ENCODE measurements around the gene RNPC3. TPM values are rescaled to one million over a fixed set of nuclear protein-coding genes. Genes with fewer than 3 reads are reported as not detected.

The RNPC3 gene
- total and polyA plus RNA-seq, 9 of the 15 experiments (the other 6 are each of a cell fraction or from before 2014, with no cell fraction given): 5.4 to 31.4 (median 17.1) TPM

GRCh38 chr1:103497404-103497803, 28.1 kb upstream of the RNPC3 start:
- in situ Hi-C loops (cut with MboI) (no loop called here), intact Hi-C loops (cut with micrococcal nuclease) (no loop called here)
- DNase-seq (ENCODE audit: extremely low read depth in 1 of 4, low spot score in 3 of 4) (no peak), FAIRE-seq (no peak), ATAC-seq (no peak)
- Histone ChIP-seq H3K9me3 (replicated peaks; ENCODE audit: control insufficient read depth, insufficient read depth, low read depth, low read length) (no peaks in the 10 kb centered on the region), H3K79me2 (ENCODE audit: control insufficient read depth, insufficient read depth, low read length) (no peaks in the 10 kb centered on the region), H3K27me3 (ENCODE audit: control insufficient read depth in 2 of 2, insufficient read depth in 2 of 2, low read length in 2 of 2) (no peaks in the 10 kb centered on the region), H3K4me2 (ENCODE audit: insufficient read depth, low read length) (no peak overlapping the region), H4K20me1 (replicated peaks; ENCODE audit: control insufficient read depth, insufficient read depth, low read length) (no peaks in the 10 kb centered on the region), H3K4me3 (no peak overlapping the region), H2AFZ (ENCODE audit: low read depth, low read length) (no peak overlapping the region), H3K27ac (ENCODE audit: extremely low read depth, low read depth, low read length) (no peak overlapping the region), H3K9ac (ENCODE audit: insufficient read depth in 1 of 2, low read depth in 2 of 2, low read length in 2 of 2) (no peak overlapping the region), H3K9me1 (ENCODE audit: control insufficient read depth, insufficient read depth, low read length) (no peaks in the 10 kb centered on the region), H3K36me3 (ENCODE audit: control insufficient read depth, insufficient read depth, low read length) (no peaks in the 10 kb centered on the region), H3K4me1 (replicated peaks in 1 of 2; ENCODE audit: control insufficient read depth in 2 of 2, insufficient read depth in 2 of 2, low read length in 2 of 2) (no peaks in the 10 kb centered on the region)
- no TSS peak for BruUV-seq (replicated peaks)
- ChIA-PET CTCF (ENCODE audit: low intra/inter-chr PET ratio) (no interaction called here), POLR2A (no interaction called here)
- TF ChIP-seq HOXB6 (CRISPR knock-in tag; IDR thresholded peaks at IDR 0.05; ENCODE audit: borderline replicate concordance) (no peak), PRDM10 (IDR thresholded peaks at IDR 0.05; ENCODE audit: partially characterized antibody) (no peak), DEAF1 (CRISPR knock-in tag; IDR thresholded peaks at IDR 0.05) (no peak), ZNF431 (CRISPR knock-in tag; IDR thresholded peaks at IDR 0.05) (no peak), GABPA (tag; conservative IDR thresholded peaks at IDR 0.05; ENCODE audit: low read depth) (no peak), ZNF780A (CRISPR knock-in tag; IDR thresholded peaks at IDR 0.05) (no peak), RBBP5 (IDR thresholded peaks at IDR 0.05; ENCODE audit: borderline replicate concordance, insufficient read depth, low read length, poor library complexity, severe bottlenecking) (no peak), SMARCE1 (IDR thresholded peaks at IDR 0.05) (no peak), ZNF511 (CRISPR knock-in tag; IDR thresholded peaks at IDR 0.05) (no peak)
- TF ChIP-seq, protein P1, sequence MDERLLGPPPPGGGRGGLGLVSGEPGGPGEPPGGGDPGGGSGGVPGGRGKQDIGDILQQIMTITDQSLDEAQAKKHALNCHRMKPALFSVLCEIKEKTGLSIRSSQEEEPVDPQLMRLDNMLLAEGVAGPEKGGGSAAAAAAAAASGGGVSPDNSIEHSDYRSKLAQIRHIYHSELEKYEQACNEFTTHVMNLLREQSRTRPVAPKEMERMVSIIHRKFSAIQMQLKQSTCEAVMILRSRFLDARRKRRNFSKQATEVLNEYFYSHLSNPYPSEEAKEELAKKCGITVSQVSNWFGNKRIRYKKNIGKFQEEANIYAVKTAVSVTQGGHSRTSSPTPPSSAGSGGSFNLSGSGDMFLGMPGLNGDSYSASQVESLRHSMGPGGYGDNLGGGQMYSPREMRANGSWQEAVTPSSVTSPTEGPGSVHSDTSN (CRISPR knock-in tag; IDR thresholded peaks at IDR 0.05; ENCODE audit: low read depth): no peak
- TF ChIP-seq, protein P1 (tag; conservative IDR thresholded peaks at IDR 0.05; ENCODE audit: low read depth): no peak
- TF ChIP-seq, protein P2, sequence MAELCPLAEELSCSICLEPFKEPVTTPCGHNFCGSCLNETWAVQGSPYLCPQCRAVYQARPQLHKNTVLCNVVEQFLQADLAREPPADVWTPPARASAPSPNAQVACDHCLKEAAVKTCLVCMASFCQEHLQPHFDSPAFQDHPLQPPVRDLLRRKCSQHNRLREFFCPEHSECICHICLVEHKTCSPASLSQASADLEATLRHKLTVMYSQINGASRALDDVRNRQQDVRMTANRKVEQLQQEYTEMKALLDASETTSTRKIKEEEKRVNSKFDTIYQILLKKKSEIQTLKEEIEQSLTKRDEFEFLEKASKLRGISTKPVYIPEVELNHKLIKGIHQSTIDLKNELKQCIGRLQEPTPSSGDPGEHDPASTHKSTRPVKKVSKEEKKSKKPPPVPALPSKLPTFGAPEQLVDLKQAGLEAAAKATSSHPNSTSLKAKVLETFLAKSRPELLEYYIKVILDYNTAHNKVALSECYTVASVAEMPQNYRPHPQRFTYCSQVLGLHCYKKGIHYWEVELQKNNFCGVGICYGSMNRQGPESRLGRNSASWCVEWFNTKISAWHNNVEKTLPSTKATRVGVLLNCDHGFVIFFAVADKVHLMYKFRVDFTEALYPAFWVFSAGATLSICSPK (IDR thresholded peaks at IDR 0.05; ENCODE audit: borderline replicate concordance): no peak
